ENCODE data around the gene NOL3. TPM values are rescaled to one million over a fixed set of nuclear protein-coding genes. Genes with fewer than 3 reads are reported as not detected.
A peak's percentile ranks its signal among the peaks of the same experiment; 100 is the strongest.

NOL3 gene
- total and polyA plus RNA-seq, 2 of the 13 experiments (the other 11 are each of a cell fraction or from before 2014, with no cell fraction given), result 5.7 to 20.5 TPM

- TF ChIP-seq PRDM15 (CRISPR knock-in tag; IDR thresholded peaks at IDR 0.05) (0 out of 2 replicates have a peak, but pooled peaks have one; percentile 30), FOXP1 (IDR thresholded peaks at IDR 0.05) (no peak), FOXP1 (CRISPR knock-in tag; IDR thresholded peaks at IDR 0.05) (no peak), SMAD1 (CRISPR knock-in tag; IDR thresholded peaks at IDR 0.05; ENCODE audit: borderline replicate concordance, low read depth) (peak; percentile 21; the same call in 1 of the 2 replicates), RAD51 (IDR thresholded peaks at IDR 0.05; ENCODE audit: borderline replicate concordance) (no peak), ZBTB3 (CRISPR knock-in tag; IDR thresholded peaks at IDR 0.05; ENCODE audit: borderline replicate concordance, low read depth) (peak; percentile 32; the same call in 1 of the 2 replicates), ZNF616 (CRISPR knock-in tag; IDR thresholded peaks at IDR 0.05; ENCODE audit: low read depth) (peak; percentile 74; the same call in 1 of the 2 replicates), NR1H2 (CRISPR knock-in tag; IDR thresholded peaks at IDR 0.05; ENCODE audit: borderline replicate concordance, low read depth) (peak; percentile 68; the same call in 1 of the 2 replicates), ZNF691 (CRISPR knock-in tag; IDR thresholded peaks at IDR 0.05; ENCODE audit: borderline replicate concordance, low read depth) (0 out of 2 replicates have a peak, but pooled peaks have one; percentile 73), RFXANK (CRISPR knock-in tag; IDR thresholded peaks at IDR 0.05) (no peak), ATF5 (CRISPR knock-in tag; IDR thresholded peaks at IDR 0.05; ENCODE audit: low read depth) (peak; percentile 86; the same call in 1 of the 2 replicates), GATAD1 (CRISPR knock-in tag; IDR thresholded peaks at IDR 0.05) (peak; percentile 42; the same call in 1 of the 2 replicates), PAXIP1 (CRISPR knock-in tag; conservative IDR thresholded peaks at IDR 0.05) (peak; percentile 14; the same call in 1 of the 2 replicates)
- TF ChIP-seq, protein P1, sequence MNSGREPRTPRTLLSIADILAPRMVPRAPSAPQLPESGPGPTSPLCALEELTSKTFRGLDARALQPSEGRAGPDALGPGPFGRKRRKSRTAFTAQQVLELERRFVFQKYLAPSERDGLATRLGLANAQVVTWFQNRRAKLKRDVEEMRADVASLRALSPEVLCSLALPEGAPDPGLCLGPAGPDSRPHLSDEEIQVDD (CRISPR knock-in tag; IDR thresholded peaks at IDR 0.05; ENCODE audit: borderline replicate concordance), result no peak
- TF ChIP-seq, protein P2, sequence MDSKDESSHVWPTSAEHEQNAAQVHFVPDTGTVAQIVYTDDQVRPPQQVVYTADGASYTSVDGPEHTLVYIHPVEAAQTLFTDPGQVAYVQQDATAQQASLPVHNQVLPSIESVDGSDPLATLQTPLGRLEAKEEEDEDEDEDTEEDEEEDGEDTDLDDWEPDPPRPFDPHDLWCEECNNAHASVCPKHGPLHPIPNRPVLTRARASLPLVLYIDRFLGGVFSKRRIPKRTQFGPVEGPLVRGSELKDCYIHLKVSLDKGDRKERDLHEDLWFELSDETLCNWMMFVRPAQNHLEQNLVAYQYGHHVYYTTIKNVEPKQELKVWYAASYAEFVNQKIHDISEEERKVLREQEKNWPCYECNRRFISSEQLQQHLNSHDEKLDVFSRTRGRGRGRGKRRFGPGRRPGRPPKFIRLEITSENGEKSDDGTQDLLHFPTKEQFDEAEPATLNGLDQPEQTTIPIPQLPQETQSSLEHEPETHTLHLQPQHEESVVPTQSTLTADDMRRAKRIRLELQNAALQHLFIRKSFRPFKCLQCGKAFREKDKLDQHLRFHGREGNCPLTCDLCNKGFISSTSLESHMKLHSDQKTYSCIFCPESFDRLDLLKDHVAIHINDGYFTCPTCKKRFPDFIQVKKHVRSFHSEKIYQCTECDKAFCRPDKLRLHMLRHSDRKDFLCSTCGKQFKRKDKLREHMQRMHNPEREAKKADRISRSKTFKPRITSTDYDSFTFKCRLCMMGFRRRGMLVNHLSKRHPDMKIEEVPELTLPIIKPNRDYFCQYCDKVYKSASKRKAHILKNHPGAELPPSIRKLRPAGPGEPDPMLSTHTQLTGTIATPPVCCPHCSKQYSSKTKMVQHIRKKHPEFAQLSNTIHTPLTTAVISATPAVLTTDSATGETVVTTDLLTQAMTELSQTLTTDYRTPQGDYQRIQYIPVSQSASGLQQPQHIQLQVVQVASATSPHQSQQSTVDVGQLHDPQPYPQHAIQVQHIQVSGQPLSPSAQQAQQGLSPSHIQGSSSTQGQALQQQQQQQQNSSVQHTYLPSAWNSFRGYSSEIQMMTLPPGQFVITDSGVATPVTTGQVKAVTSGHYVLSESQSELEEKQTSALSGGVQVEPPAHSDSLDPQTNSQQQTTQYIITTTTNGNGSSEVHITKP (CRISPR knock-in tag; IDR thresholded peaks at IDR 0.05; ENCODE audit: low read depth), result 0 out of 2 replicates have a peak, but pooled peaks have one; percentile 14
These were observed 761 bp downstream of the NOL3 start (continued) for GRCh38 chr16:67170949-67171649.
